Hepatocyte (in vitro differentiated cells): Measurements from ENCODE around the gene MT1G. TPM values are rescaled to one million over a fixed set of nuclear protein-coding genes. Genes with fewer than 3 reads are reported as not detected.

ENCODE experiments used
- DNase-seq: peaks from one replicate; pipeline ENCODE4 v3.0.0-alpha.2; 2016; ENCODE audit warnings: low spot score
- H2AFZ ChIP-seq: fragments of 200-600 bp; sonication (generic); 2 replicates; pipeline ENCODE4 v1.6.0; 2016; ENCODE audit warnings: antibody characterized with exemption, mild to moderate bottlenecking
- H3K27ac ChIP-seq: fragments of 200-600 bp; sonication (generic); 2 replicates; pipeline ENCODE4 v1.5.1; 2016; ENCODE audit warnings: mild to moderate bottlenecking
- H3K27me3 ChIP-seq: fragments of 200-600 bp; sonication (generic); 2 replicates; pipeline ENCODE4 v1.6.1; 2016
- H3K36me3 ChIP-seq: fragments of 200-600 bp; sonication (generic); replicated peaks from 2 replicates; pipeline ENCODE4 v1.5.1; 2016; ENCODE audit warnings: low read depth; ENCODE audit not compliant: insufficient read depth
- H3K4me1 ChIP-seq: fragments of 200-600 bp; sonication (generic); 2 replicates; pipeline ENCODE4 v1.5.1; 2016; ENCODE audit warnings: mild to moderate bottlenecking, moderate library complexity; ENCODE audit not compliant: insufficient read depth
- H3K4me2 ChIP-seq: fragments of 200-600 bp; sonication (generic); 2 replicates; pipeline ENCODE4 v1.6.0; 2016
- H3K4me3 ChIP-seq: fragments of 200-600 bp; sonication (generic); 2 replicates; pipeline ENCODE4 v1.5.1; 2016; ENCODE audit warnings: mild to moderate bottlenecking
- H3K79me2 ChIP-seq: fragments of 200-600 bp; sonication (generic); 2 replicates; pipeline ENCODE4 v1.6.0; 2017; ENCODE audit warnings: mild to moderate bottlenecking
- H3K9me2 ChIP-seq: fragments of 200-600 bp; sonication (generic); replicated peaks from 2 replicates; pipeline ENCODE4 v1.6.0; 2017; ENCODE audit warnings: mild to moderate bottlenecking; ENCODE audit not compliant: insufficient read depth
- H3K9me3 ChIP-seq: fragments of 200-600 bp; sonication (generic); 2 replicates; pipeline ENCODE4 v1.5.1; 2016; ENCODE audit warnings: low read depth, mild to moderate bottlenecking
- H4K20me1 ChIP-seq: fragments of 200-600 bp; sonication (generic); 2 replicates; pipeline ENCODE4 v1.6.0; 2016; ENCODE audit warnings: mild to moderate bottlenecking; ENCODE audit not compliant: insufficient read depth, poor library complexity, severe bottlenecking
- EZH2 ChIP-seq: fragments of 200-600 bp; sonication (generic); IDR thresholded peaks from 2 replicates; pipeline ENCODE4 v1.6.1; 2016; ENCODE audit warnings: antibody characterized with exemption, mild to moderate bottlenecking, borderline replicate concordance
- EZH2phosphoT487 ChIP-seq: fragments of 200-600 bp; sonication (generic); IDR thresholded peaks from one replicate; pipeline ENCODE4 v1.6.1; 2018; ENCODE audit warnings: antibody characterized with exemption, mild to moderate bottlenecking, low read depth, moderate library complexity; ENCODE audit not compliant: unreplicated experiment, severe bottlenecking
- WGBS: methylation state at CpG from one replicate; pipeline ENCODE4 v1.1.6; 2016; ENCODE audit warnings: low lambda C conversion rate; ENCODE audit errors: missing lambda C conversion rate; 5-methylcytosine and 5-hydroxymethylcytosine counted together
- polyA plus RNA-seq: library from polyadenylated mRNA; unstranded; fragments of >200 nt; fragmentation: Nextera tagmentation; extraction: Ambion mirVana; gene quantifications from 2 replicates; pipeline ENCODE4 v1.2.1, GENCODE V29; 2016
- total RNA-seq: library from RNA; depleted of rRNA; stranded (reverse); fragments of >200 nt; gene quantifications from 2 replicates; pipeline ENCODE4 v1.2.3, GENCODE V29; 2014
- TF ChIP-seq, protein P1 (sequence below): fragments of 200-600 bp; sonication (generic); IDR thresholded peaks from 2 replicates; pipeline ENCODE4 v1.5.1; 2016; ENCODE audit warnings: antibody characterized with exemption, mild to moderate bottlenecking; ENCODE audit not compliant: poor library complexity

MT1G gene
- total and polyA plus RNA-seq, 2 experiments from 2014 or later = 44.5 to 64.1 TPM

DNA sequence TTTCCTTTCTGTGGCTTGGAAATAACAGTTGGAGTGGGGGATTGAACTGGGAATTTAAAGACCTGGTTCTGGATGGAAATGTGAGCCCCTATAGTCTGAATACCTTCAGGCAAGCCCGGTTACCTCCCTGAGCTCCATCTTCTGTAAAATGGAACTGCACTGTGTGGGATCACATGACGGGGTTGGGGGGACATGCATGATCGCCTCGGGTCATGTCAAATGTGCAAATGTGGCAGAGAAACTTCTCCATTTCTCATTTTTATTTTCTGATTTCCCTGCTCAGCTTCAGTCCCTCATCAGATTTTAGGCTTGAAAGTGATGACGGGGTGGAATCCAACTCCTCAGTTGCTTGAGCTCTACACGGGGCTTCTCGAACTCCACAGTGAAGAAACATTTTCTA is 14.6 kb downstream of the MT1G start:
- no peak overlapping the region for H3K4me3 ChIP-seq
- no peaks in the 10 kb centered on the region for H3K9me2 ChIP-seq
- DNase-seq = no peak
- H3K4me2 ChIP-seq = no peak overlapping the region
- TF ChIP-seq EZH2 = no peak
- TF ChIP-seq, protein P1, sequence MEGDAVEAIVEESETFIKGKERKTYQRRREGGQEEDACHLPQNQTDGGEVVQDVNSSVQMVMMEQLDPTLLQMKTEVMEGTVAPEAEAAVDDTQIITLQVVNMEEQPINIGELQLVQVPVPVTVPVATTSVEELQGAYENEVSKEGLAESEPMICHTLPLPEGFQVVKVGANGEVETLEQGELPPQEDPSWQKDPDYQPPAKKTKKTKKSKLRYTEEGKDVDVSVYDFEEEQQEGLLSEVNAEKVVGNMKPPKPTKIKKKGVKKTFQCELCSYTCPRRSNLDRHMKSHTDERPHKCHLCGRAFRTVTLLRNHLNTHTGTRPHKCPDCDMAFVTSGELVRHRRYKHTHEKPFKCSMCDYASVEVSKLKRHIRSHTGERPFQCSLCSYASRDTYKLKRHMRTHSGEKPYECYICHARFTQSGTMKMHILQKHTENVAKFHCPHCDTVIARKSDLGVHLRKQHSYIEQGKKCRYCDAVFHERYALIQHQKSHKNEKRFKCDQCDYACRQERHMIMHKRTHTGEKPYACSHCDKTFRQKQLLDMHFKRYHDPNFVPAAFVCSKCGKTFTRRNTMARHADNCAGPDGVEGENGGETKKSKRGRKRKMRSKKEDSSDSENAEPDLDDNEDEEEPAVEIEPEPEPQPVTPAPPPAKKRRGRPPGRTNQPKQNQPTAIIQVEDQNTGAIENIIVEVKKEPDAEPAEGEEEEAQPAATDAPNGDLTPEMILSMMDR = no peak
- no peak for TF ChIP-seq EZH2phosphoT487
- H3K4me1 ChIP-seq = no peaks in the 10 kb centered on the region
- no peaks in the 10 kb centered on the region for H4K20me1 ChIP-seq
- no peak overlapping the region for H2AFZ ChIP-seq
- no peaks in the 10 kb centered on the region for H3K9me3 ChIP-seq
- no peaks in the 10 kb centered on the region for H3K36me3 ChIP-seq
- no peaks in the 10 kb centered on the region for H3K79me2 ChIP-seq
- H3K27ac ChIP-seq = no peak overlapping the region
- H3K27me3 ChIP-seq = peaks cover 36% of the 10 kb centered on the region
- 88% methylated on average over 7 of the region's 7 CpGs for WGBS

DNA sequence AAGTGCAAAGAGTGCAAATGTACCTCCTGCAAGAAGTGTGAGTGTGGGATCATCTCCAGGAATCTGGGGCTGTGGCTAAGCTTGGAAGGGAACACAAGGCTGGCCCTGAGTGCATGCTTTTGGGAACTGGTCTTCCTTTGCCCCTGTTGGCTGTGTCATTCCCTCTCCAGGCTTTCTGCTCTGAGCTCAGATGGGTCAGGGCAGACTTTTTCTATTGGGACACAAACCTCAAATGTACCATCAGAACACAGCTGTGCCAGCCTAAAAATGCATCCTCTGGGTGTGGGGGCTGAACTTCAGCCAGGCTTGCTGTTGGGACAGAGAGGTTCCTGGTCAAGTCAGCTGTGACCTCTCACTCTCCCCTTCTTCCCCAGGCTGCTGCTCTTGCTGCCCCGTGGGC is 15.3 kb downstream of the MT1G start:
- H4K20me1 ChIP-seq = no peaks in the 10 kb centered on the region
- TF ChIP-seq, protein P1 = no peak
- TF ChIP-seq EZH2 = no peak
- no peak for TF ChIP-seq EZH2phosphoT487
- H2AFZ ChIP-seq = no peak overlapping the region
- DNase-seq = no peak
- H3K27me3 ChIP-seq = peaks cover 39% of the 10 kb centered on the region
- H3K79me2 ChIP-seq = no peaks in the 10 kb centered on the region
- no peak overlapping the region for H3K4me2 ChIP-seq
- no peaks in the 10 kb centered on the region for H3K9me2 ChIP-seq
- no peak overlapping the region for H3K27ac ChIP-seq
- H3K36me3 ChIP-seq = no peaks in the 10 kb centered on the region
- no peaks in the 10 kb centered on the region for H3K9me3 ChIP-seq
- H3K4me3 ChIP-seq = no peak overlapping the region
- 55% methylated on average over 1 of the region's 1 CpG for WGBS
- no peaks in the 10 kb centered on the region for H3K4me1 ChIP-seq

DNA sequence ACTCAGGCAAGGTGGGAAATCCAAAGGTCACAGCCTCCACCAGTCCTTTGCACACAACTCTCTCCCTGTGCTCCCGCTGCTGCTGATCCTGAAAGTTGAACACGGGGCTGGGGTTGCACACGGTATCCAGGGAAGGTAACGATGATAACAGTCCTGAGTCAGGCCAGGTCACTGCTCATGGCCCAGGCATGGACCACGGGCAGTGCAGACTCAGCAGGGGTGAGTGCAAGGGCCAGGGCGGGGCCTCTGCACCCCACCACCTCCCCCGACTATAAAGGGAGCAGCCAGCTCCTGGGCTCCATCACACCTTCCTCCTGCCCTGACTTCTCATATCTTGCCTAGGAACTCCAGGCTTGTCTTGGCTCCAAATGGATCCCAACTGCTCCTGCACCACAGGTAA is 16.3 kb downstream of the MT1G start, which contains the start of gene MT1B:
Gene MT1B, plus strand, starts transcription at position 301 of the 400 bp plus-strand sequence. Its CDS starts 68 bp downstream, at position 369.
- no peaks in the 10 kb centered on the region for H3K4me1 ChIP-seq
- no peak for TF ChIP-seq EZH2
- TF ChIP-seq EZH2phosphoT487 = no peak
- TF ChIP-seq, protein P1 = no peak
- no peak for DNase-seq
- no peaks in the 10 kb centered on the region for H3K9me3 ChIP-seq
- no peaks in the 10 kb centered on the region for H3K79me2 ChIP-seq
- no peaks in the 10 kb centered on the region for H4K20me1 ChIP-seq
- no peak within 1 kb of the TSS for H2AFZ ChIP-seq
- no peaks in the 10 kb centered on the region for H3K9me2 ChIP-seq
- H3K4me2 ChIP-seq = no peak within 1 kb of the TSS
- 75% methylated on average over 7 of the region's 7 CpGs for WGBS
- H3K27ac ChIP-seq = no peak within 1 kb of the TSS
- no peak within 1 kb of the TSS for H3K4me3 ChIP-seq
- H3K27me3 ChIP-seq = peaks cover 50% of the 10 kb centered on the region
- no peaks in the 10 kb centered on the region for H3K36me3 ChIP-seq

DNA sequence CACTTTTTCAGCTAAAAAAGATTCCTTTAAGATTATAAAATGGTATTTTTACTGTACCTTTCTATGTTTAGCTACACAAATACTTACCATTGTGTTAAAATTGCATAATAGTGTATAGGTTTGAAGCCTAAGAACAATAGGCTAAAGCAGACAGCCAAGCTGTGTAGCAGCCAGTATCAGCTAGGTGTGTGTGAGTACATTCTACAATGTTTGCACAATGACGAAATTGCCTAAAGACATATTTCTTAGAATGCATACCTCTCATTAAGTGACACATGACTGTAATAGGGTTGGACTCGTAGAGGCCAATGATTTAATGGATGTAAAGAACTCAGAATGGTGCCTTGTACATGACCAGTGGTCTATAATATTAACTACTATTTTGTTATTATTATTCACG is 18.0 kb downstream of the MT1G start:
- Histone ChIP-seq H3K36me3 (no peaks in the 10 kb centered on the region), H3K4me2 (no peak overlapping the region), H3K9me3 (no peaks in the 10 kb centered on the region), H2AFZ (no peak overlapping the region), H3K9me2 (no peaks in the 10 kb centered on the region), H3K4me1 (no peaks in the 10 kb centered on the region), H3K27me3 (peaks cover 67% of the 10 kb centered on the region), H4K20me1 (no peaks in the 10 kb centered on the region), H3K27ac (no peak overlapping the region), H3K79me2 (no peaks in the 10 kb centered on the region), H3K4me3 (no peak overlapping the region)
- TF ChIP-seq, protein P1 = no peak
- TF ChIP-seq EZH2phosphoT487 (no peak), EZH2 (no peak)
- WGBS = 63% methylated on average over 3 of the region's 3 CpGs
- DNase-seq = no peak
